Measurements from ENCODE around the gene MAPK8IP3. TPM values are rescaled to one million over a fixed set of nuclear protein-coding genes. Genes with fewer than 3 reads are reported as not detected.
A peak's percentile ranks its signal among the peaks of the same experiment; 100 is the strongest.
"Not testable (repeated sequence)": the region's sequence is repeated elsewhere in the genome, so short reads cannot be mapped to it uniquely, and the experiment has no call there.

Gene MAPK8IP3
- total RNA-seq, 2 donors from 2014 or later = 76.1 to 83.6 TPM

DNA sequence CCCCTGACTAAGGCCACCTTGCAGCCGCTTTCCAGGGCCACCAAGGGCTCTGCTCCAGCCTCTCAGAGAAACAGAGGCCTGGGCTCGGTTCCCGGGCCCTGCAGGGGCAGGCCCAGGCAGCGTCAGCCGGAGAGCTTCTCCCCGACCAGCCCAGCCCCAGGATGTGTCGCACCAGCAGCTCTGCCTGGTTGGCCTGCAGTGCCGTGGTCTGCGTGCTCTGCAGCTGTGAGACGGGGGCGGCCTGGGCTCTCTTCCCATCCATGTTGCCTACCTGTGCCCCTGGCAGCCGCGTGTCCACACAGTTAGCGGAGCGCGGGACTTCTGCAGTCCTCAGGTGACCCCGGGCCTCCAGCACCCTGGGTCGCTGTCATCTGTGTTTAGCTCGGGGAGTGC is 82.7 kb downstream of the MAPK8IP3 start:
- no peaks in the 10 kb centered on the region for H3K9me3 Mint-ChIP-seq
- ATAC-seq (no peak), DNase-seq (ENCODE audit: low spot score in 2 of 2) (no peak)
- H3K27ac Mint-ChIP-seq = peak overlapping the region in 1 of 2 donors; percentile 4
- H3K36me3 Mint-ChIP-seq = no peaks in the 10 kb centered on the region

GRCh38 chr16:1789643-1790045 is 83.6 kb downstream of the MAPK8IP3 start:
- Mint-ChIP-seq H3K36me3 (no peaks in the 10 kb centered on the region), H3K9me3 (no peaks in the 10 kb centered on the region), H3K27ac (no peak overlapping the region)
- ATAC-seq (no peak), DNase-seq (ENCODE audit: low spot score in 2 of 2) (no peak)

DNA sequence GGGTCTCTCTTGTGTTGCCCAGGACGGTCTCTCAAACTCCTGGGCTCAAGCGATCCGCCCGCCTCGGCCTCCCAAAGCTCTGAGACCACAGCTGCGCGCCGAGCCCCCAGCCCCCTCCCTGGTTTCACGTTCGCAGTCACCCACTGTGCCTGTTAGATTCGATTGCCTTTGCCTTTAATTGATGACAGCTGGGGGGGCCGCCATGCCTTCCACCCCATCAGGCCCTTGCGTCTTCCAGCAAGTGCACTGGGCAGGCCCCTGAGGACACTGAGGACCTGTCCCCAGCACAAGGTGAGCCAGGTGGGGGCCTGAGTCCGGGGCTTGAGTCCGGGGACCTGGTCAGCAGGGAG is 84.2 kb downstream of the MAPK8IP3 start:
- no peaks in the 10 kb centered on the region for H3K36me3 Mint-ChIP-seq
- H3K27ac Mint-ChIP-seq = no peak overlapping the region
- ATAC-seq = no peak
- H3K9me3 Mint-ChIP-seq = no peaks in the 10 kb centered on the region
- no peak for DNase-seq (ENCODE audit: low spot score in 2 of 2)

DNA sequence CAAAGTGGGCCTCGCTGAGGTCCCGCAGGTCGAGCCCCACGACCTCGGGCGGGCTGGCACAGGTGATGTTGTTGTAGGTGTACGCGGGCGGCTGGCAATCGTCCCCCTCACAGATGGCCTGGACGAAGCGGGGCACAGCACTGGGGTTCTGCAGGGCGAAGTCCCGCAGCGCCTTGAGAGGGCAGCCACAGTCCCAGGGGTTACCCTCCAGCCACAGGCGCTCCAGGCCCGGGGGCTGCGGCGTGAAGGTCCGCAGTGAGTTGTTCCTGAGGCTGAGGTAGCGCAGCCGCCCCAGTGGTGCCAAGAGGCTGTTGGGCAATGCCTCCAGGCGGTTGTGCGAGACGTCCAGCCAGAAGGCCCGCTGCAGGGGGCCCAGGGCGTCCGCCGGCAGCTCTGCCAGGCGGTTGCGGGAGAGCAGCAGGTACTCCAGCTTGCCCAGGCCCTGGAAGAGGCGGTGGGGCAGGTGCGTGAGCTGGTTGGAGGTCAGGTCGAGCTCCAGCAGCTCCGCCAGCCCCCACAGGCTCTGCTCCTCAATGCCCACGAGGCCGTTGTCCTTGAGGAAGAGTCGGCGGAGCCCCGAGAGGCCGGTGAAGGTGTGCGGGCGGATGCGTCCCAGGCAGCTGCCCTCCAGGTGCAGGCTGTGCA is 84.7 kb downstream of the MAPK8IP3 start:
- Mint-ChIP-seq H3K9me3 (no peaks in the 10 kb centered on the region), H3K27ac (no peak overlapping the region), H3K36me3 (no peaks in the 10 kb centered on the region)
- ATAC-seq (no peak), DNase-seq (ENCODE audit: low spot score in 2 of 2) (no peak)

- no peak overlapping the region for H3K27ac Mint-ChIP-seq
- no peaks in the 10 kb centered on the region for H3K36me3 Mint-ChIP-seq
- ATAC-seq (no peak), DNase-seq (ENCODE audit: low spot score in 2 of 2) (no peak)
- H3K9me3 Mint-ChIP-seq = no peaks in the 10 kb centered on the region
Measured at GRCh38 chr16:1791256-1791942, 85.4 kb downstream of the MAPK8IP3 start.

GRCh38 chr16:1791943-1792812 is 86.2 kb downstream of the MAPK8IP3 start:
- peaks cover 0 to 5% of the 10 kb centered on the region in 2 donors for H3K9me3 Mint-ChIP-seq
- peaks cover 0 to 6% of the 10 kb centered on the region in 2 donors for H3K36me3 Mint-ChIP-seq
- H3K27ac Mint-ChIP-seq = no peak overlapping the region
- no peak for DNase-seq (ENCODE audit: low spot score in 2 of 2)
- ATAC-seq = no peak

DNA sequence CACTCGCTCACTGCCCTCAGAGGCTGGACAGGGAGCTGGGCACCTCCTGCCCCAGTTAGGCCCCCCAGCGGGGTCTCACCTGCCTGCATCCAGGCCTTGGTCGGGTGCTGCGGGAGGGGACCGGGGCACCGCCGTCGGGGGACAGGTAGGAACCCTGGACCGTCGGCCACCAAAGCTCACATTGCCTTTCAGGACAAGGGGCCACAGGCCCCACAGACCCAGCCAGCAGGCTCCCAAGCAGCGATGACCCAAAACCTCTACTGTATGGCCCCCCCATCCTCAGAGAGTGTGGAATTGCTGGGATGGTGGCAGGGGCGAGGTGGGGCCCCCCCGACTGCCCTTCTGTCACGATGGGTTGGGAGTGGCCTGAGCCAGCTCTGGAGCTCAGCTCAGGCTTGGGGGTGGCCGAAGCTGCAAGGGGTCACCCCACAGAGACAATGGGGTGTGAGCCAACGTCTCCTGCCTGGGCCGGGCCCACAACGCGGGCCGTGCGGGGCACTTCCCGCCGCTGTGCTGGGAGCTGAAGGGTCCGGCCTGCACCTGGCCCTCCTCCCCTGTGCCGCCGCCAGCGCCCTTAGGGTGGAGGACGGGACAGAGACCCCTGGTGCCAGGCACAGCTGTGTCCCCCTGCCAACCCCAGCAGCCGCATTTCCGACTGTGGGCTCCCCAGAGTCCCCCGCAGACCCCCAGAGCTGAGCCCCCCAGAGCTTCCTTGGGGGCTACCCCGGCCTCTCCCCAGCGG is 87.0 kb downstream of the MAPK8IP3 start:
- ATAC-seq (no peak), DNase-seq (ENCODE audit: low spot score in 2 of 2) (no peak)
- Mint-ChIP-seq H3K27ac (no peak overlapping the region), H3K36me3 (peaks cover 0 to 15% of the 10 kb centered on the region in 2 donors), H3K9me3 (peaks cover 0 to 7% of the 10 kb centered on the region in 2 donors)

DNA sequence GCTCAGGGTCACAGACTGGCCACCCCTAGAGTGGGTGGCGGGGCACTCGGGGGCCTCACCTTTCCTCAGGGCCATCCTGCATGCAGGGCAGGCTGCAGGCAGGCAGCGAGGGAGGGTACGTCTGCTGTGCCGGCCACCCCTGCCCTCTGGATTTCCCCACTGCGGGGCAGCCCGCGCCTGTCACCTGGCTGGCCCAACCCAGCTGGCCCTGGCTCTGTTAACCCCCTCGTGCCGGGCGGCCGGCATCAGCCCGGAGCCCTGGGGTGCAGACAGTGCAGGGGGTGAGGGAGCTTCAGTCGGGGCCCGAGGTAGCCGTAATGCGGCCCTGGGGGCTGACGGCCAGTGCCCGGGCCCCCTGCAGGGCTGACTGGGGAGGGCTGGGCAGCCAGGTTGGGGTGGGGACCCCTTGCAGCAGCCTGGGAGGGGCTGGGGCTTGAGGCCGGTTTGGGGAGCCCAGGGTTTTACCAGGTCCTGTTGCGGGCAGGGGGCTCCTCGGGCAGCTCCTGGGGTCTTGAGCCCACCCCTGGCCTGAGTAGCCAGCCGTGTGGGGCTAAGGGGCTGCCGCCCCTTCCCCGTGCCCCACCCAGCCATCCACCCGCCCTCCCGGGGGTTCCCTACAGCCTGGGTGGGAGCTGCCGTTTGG is 87.7 kb downstream of the MAPK8IP3 start, which contains the start of gene IGFALS:
TSS of gene IGFALS (minus strand) at position 128 of the 643 bp plus-strand sequence. CDS start at position 75, 53 bp downstream.
- Mint-ChIP-seq H3K9me3 (peaks cover 0 to 7% of the 10 kb centered on the region in 2 donors), H3K36me3 (peaks cover 0 to 16% of the 10 kb centered on the region in 2 donors), H3K27ac (no peak within 1 kb of the TSS)
- ATAC-seq = peak; percentile 9 to 11
- DNase-seq (ENCODE audit: low spot score in 2 of 2) = no peak

DNA sequence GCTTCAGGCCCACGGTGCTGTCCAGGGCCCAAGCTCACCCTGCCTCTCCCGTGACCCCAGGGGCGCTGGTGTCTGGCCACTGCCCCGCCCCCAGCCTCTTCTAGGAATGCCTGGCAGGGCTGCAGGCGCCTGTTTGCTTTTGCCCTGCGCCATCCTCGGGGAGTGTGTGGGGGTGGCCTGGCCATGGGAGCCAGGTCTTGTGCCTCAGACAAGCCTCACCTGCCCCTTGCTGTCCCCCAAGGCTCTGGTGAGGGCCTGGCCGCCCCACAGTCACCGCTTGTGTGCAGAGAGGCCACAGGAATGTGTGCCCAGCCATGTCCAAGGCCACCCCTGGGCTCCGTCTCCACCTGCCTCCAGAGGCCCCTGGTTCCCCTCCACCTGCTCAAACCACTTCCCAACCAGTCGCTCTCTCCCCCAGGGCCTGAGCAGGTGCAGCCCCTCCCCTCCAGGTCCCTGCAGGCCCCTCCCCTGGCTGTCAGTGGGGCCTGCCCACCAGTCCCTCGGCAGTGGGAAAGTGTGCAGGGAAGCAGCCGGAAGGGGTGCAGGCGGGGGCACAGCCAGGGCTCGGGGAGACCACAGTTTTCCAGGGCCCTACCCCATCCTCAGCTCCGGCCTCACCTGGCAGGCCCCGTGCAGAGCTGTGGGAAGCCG is 88.4 kb downstream of the MAPK8IP3 start:
- Mint-ChIP-seq H3K9me3 (peaks cover 0 to 12% of the 10 kb centered on the region in 2 donors), H3K36me3 (peaks cover 0 to 22% of the 10 kb centered on the region in 2 donors), H3K27ac (no peak overlapping the region)
- no peak for DNase-seq (ENCODE audit: low spot score in 2 of 2)
- peak in 1 of 2 donors; percentile 5 for ATAC-seq

DNA sequence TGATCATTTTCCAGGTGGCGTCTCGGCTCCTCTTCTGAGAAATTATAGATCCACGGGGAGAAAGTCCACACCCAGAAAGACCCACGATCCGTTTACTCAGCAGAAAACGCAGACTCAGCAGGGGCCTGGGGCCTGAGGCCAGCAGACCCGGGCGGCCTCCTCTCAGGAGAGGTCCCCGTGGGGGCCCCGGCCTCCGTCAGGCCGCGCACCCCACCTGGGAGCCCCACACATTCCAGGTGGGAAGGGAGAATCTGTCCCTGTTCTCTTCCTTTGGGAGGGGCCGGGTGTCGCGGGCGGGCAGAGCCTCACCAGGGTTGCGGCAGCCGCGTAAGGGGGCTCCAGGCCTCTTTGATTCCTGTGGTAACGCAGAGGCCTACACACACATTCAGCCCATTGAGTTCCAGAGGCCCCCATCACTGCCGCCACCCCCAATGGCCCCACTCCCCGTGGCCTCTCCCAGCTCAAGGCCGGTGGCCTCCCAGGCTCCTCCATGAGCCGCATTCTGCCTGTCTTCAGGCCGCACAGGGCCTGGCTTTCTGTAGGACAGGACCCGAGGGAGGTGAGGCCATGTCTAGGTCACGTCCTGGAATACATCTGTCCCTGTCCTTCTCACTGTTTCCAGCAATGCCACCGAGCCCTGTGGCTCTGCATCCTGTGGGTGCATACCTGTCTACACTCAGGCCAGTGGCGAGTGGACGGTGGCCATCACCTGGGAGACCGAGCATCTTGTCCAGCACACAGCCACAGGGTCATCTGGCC is 89.1 kb downstream of the MAPK8IP3 start:
- peaks cover 0 to 30% of the 10 kb centered on the region in 2 donors for H3K36me3 Mint-ChIP-seq
- H3K9me3 Mint-ChIP-seq = peaks cover 0 to 16% of the 10 kb centered on the region in 2 donors
- ATAC-seq (no peak), DNase-seq (ENCODE audit: low spot score in 2 of 2) (no peak)
- H3K27ac Mint-ChIP-seq = no peak overlapping the region

GRCh38 chr16:1799263-1799662 is 93.3 kb downstream of the MAPK8IP3 start:
- not testable (repeated sequence) for ATAC-seq; DNase-seq (ENCODE audit: low spot score in 2 of 2); H3K27ac Mint-ChIP-seq
- H3K9me3 Mint-ChIP-seq = peaks cover 0 to 16% of the 10 kb centered on the region in 2 donors
- H3K36me3 Mint-ChIP-seq = peaks cover 0 to 38% of the 10 kb centered on the region in 2 donors

DNA sequence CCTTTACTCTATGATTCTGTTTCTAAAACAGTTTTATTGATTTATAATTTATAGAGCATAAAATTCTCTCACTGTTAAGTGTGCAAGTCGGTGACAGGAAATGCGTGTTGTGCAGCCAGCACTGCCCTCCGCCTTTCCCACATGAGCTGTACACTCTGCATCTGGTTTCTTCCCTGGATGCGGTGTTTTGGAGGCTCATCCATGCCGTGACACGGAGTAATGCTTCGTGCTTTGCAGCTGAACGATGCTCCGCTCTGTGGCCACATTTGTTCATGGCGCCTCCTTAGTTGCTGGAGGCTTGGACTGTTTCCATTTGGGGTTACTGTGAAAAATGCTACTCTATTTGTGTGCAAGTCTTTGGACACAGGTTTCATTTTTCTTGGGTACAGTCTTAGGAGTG is 94.7 kb downstream of the MAPK8IP3 start:
- Mint-ChIP-seq H3K9me3 (peaks cover 0 to 16% of the 10 kb centered on the region in 2 donors), H3K27ac (no peak overlapping the region), H3K36me3 (peaks cover 0 to 38% of the 10 kb centered on the region in 2 donors)
- no peak for DNase-seq (ENCODE audit: low spot score in 2 of 2)
- no peak for ATAC-seq

GRCh38 chr16:1807626-1808025 is 101.6 kb downstream of the MAPK8IP3 start:
- peaks cover 0 to 7% of the 10 kb centered on the region in 2 donors for H3K36me3 Mint-ChIP-seq
- no peak overlapping the region for H3K27ac Mint-ChIP-seq
- H3K9me3 Mint-ChIP-seq = no peaks in the 10 kb centered on the region
- DNase-seq (ENCODE audit: low spot score in 2 of 2) = no peak
- no peak for ATAC-seq

DNA sequence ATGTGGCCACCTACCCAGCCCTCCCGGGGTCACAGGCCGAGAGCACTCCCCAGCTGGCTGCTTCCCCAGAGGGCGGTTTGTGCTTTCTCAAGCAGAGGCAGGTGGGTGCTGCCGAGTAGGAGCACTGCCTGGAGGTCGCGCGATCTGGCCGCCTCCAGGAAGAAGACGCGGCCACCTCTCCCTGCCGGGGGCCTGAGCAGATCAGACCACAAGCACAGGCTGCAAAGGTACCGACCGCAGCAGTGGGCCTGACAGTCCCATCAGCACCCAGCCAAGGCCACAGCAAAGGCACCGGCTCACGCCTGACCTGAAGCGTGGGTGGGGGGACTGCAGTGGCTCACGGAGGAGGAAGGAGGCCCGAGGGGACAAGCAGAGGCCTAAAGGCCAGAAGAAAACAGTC is 102.7 kb downstream of the MAPK8IP3 start:
- peaks cover 0 to 7% of the 10 kb centered on the region in 2 donors for H3K36me3 Mint-ChIP-seq

DNA sequence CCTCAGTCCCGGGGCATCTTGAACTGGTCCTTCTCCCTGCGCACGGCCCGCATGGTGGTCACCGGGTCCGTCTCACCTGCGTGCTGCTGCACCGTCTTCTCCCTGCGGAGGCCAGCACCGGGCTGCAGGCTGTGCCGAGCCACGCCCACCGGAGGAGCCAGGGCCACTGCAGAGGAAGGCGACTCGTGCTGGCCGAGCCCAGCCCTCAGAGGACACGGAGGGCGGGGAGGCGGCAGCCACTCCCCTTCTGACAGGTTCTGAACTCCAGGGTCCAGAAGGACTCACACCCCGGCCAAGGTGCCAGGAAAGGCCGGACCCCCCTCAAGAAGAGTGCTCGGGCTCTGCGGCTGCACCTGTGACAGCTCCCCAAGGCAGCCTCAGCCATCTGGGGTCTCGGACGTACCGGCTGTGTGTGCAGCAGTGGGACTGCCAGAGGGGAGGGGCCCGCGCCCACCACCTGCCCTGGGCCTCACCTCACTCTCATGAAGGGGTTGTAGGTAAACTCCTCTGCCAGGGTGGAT is 103.3 kb downstream of the MAPK8IP3 start:
- DNase-seq (ENCODE audit: low spot score in 2 of 2) (no peak), ATAC-seq (no peak)
- H3K9me3 Mint-ChIP-seq = no peaks in the 10 kb centered on the region
- no peak overlapping the region for H3K27ac Mint-ChIP-seq
- peaks cover 0 to 7% of the 10 kb centered on the region in 2 donors for H3K36me3 Mint-ChIP-seq

More for the DNA sequence above, 102.7 kb downstream of the MAPK8IP3 start:
- ATAC-seq = no peak
- no peak overlapping the region for H3K27ac Mint-ChIP-seq
- no peaks in the 10 kb centered on the region for H3K9me3 Mint-ChIP-seq
- no peak for DNase-seq (ENCODE audit: low spot score in 2 of 2)

All from activated naive CD4-positive, alpha-beta T cell treated with anti-CD3 and anti-CD28 coated beads, Interleukin-2, amount 50 U/mL, for 72 hours (primary cell).